Measurements from ENCODE around the gene ADAR.

ADAR gene

DNA sequence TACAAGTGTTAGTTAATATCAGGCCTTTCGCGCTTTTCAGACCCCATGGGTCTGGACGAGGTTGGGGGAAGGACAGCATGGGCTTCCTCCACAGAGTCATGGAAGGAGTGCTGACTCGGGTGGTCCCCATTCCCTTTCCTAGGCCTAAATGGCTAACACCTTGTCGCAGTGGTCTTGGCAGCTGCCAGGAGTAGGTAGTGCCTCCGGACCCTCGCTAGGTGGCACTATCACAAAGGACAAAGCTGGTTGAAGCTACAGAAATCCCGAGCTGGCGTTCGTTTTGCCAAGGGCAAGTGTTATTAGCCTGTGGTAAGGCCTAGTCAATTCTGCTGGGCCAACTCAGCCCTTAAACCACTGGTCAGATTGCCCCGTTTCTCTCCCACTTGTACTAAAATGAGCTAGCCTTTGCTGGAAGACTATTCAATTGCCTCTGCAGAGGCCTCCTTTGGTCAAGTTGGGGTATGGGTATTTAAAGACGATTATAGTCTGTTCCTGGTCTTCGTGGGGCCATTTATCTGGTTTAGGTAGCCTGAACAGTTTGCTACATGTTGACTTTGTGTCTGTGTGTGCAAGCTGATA, 48.4 kb downstream of the ADAR start:
- peak in 55 of 56 donors; percentile 43 to 93 (median 81) for DNase-seq

DNA sequence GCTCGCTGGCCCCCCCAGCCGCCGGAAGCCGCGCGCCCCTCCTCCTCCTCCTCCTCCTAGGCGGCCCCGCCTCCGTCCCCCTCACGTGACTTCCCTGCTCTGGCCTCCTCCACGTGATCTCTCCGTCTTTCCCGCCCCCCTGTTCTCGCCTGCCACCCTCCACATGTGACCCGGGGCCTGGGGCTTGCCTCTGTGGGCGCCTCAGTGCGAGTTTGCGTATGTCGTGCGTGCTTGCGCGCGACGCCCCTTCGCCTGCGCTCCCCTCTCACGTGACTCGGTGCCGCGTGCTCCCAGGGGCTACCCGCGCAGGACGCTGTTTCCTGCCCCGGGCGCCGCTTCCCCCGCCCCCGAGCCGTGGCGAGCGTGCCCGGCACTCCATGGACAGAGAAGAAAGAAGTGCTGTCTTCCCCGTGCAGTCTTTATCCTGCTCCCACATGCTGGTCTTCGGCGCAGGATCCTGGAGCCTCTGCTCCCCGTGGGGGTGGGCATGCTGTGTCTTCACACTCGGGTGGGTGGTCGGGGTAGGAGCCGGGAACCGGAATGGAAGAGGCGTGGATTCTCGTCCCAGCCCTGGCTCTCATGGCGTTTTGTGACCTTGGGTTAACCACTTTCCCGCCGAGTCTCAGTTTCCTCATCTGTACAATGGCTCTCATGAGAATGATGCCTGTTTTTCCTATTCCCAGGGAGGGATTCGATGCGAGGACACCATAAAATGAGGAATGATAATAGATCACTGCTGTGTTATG, 49.1 kb downstream of the ADAR start:
- DNase-seq: peak; percentile 92 to 100 (median 99)

DNA sequence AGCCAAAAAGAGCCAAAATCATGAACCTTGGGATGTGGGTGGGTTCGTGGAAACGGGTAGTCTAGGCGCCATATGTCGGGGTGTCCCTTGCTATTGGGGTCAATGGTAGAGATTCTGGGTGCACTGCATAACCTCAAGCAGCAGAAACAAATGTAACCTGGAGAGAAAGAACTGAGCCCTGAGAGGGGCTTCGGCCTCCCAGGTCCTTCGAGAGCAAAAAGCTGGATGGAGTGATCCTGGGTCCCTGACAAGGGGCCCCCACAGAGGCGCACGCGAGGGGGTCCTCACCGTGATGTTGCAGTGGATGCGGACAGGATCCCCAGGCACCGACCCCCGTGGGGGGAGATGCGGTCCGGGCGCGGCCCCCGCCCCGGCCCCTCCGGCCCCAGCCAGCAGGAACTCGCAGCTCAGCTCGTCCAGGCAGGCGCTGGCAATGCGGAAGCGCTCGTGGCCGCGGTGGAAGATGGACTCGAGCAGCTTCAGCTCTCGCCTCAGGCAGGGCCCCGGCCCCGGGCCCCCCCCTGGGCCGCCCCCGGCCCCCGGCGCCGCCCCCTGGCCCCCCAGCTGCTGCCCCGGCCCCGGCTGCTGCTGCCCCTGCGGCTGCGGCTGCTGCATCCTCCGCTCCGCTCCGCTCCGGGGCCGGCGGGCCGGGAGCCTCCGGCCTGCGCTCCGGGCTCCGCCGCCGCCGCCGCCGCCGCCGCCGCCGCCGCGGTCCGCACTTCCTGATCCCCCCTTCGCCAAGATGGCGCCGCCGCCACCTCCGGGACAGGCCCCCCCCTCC, 49.9 kb downstream of the ADAR start, which contains the start of gene UBE2Q1:
Gene UBE2Q1, minus strand, starts transcription at position 724 of the 781 bp plus-strand sequence. Its CDS starts 109 bp downstream, at position 615.
- peak in 16 of 56 donors; percentile 22 to 65 (median 50) for DNase-seq

DNA sequence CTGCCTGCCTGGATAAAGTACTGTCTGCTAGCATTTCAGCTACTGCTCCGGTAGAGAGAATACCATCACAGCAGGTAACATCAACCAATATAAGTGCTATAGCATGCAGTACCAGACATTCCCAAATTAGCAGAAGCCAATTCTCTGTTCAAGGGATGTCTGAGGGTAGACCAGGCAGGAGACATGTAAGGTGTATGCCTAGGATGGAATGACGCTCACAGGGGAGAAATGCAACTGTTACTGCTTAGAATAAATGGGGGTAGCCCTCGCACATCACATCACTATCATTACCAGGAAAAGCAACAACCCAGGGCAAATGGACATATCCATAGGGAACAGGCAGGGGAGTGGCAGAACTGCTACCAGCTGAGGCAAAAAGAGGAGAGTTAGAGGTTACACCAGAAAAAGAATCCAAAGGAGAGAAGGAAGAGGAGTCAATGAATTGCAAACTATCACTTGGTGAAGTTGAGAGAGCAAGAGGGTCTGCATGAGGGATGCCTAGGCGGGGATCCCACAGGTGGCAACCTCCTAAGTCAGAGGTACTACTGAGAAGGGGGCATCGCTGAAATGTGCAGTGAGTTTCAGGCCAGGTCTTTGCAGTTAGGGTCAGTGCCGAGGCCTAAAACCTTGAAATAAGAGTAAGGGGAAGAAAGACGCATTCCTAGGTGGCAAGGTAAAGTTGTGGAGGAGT, 50.6 kb downstream of the ADAR start:
- no peak for DNase-seq

DNA sequence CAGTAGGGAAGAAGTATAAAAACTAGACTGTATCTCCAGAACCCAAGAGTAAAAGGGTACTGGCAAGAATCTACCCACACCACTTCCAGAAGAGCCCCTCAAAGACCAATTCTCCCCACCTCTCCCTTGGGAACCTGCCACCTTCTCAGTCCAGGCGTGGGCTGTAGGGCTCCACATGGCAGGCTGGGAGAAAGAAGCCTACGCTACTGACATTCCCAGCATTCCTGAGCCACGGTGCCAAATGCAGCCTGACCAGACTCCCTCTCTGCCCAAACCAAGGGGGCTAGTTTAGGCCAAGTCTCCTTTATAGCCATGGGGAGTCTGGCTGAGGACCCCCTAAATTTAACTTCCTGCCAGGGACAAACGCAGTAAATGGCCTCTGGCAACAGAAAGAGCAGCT, 51.6 kb downstream of the ADAR start:
- no peak for DNase-seq

DNA sequence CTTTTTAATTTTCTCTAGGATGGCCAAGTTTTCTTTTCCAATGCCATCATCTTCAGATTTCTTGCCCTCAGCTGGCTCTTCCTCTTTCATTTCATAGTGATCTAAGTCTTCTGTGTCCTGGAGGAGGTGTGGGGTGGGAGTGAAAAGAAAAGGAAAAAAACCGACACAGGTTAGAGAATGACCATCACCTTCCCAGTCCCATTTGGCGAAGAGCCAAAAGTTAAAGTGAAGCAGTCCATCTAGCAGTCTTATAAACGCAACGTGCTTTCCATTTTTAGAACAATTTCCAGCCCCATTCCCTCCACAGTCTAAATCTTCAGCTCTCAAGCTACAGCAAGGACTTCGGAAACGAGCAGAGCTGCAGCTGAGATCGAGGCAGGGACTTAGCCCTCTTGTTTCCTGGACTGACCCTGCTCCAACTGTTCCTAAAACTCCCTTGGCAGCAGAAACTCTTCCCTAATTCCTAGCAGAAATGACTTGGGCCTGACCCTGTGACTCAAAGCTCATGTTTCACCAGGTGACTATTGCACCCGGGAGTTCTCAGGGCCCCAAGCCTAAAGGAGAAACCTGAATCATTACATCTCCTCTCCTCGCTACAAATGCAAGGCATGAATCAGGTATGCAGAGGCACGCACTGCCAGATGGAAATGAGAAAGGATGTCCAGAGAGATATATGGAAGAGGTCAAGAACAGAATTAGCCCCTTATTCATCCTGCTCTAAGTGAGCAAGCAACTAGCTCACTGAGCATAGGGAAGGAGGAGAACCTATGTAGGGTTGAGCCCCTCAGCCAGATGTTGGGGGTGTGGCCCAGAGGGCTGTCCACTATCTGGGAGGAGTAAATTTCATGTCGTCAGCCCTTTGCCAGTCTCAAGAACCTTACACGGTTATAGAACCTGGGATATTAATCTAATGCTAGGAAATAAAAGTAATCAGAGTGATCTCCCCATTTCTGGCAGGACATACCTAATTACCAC, 54.6 kb downstream of the ADAR start:
- DNase-seq: no peak

DNA sequence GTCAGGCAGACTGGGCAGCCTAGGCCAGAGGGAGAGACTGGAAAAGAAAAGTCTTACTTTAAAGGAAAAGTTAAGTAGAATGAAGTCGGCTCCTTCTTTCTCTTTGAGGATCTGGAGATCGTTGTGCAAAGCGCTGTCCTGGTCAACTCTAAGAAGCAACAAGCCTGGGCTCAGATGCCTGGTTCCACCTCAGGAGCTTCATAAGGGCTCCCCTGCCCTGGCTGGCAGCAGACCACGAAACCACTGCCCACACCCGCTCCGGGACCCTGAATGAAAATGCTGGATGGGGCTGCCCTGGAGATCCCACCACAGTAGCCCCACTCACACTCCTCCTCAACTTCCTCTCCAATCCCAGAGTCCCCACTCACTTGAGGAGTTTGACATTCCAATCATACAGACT, 56.0 kb downstream of the ADAR start:
- DNase-seq: no peak

DNA sequence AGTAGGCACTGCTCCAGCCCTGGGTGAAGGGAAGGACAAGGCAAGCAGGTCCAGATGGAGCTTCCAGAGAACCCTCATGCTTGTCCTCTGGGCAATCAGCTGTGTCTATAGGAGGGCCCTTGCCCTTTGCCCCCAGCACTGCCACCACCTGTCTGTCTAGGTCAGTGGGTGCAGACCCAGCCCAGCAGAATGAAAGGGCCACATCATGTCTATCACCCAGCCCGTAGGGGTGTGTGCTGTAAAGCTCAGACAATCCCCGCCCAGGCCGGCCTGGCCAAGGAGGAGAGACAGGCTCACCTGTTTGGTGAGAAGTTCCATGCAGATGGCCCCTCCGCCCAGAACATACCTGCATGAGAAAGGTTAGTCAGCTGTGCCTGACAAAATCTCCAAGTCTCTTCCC, 56.5 kb downstream of the ADAR start:
- DNase-seq: no peak

DNA sequence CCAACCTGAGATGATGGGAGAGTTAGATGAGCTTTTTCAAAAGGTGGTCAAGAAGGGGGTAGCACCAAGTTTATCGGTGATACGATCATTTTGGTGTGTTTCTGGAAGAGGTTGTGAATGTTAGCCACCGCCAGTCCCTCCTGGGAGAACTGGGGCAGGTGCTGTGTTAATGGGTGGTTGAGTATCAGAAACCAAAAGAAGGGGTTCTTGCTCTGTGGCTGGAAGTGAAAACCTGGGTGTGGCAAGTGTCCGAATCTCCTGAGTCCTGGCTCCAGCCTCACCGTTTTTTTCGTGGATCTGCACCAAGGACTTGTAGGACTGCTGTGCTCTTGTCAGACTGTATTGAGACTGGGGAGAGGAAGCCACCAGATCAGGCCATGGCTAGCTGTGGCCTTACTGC, 57.3 kb downstream of the ADAR start:
- DNase-seq: no peak

DNA sequence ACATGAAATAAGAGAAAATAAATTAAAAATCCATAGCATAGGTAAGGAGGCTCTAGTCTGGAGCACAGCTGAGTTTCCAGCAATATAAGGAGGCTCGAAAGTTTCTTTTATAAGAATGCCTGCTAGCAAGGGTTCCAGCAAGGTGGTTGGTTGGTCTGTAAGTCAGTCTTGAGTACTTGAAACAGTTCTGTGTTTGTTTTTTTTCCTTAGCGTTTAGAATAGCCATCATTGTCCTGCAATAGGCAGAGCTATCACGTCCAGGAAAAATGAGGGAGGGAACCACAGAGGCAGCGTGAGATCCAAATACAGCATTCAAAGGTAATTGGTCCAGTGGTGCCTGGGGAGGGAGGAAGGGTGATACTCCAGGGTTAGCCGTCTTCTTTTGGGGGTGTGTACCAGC, 57.9 kb downstream of the ADAR start:
- DNase-seq: no peak

DNA sequence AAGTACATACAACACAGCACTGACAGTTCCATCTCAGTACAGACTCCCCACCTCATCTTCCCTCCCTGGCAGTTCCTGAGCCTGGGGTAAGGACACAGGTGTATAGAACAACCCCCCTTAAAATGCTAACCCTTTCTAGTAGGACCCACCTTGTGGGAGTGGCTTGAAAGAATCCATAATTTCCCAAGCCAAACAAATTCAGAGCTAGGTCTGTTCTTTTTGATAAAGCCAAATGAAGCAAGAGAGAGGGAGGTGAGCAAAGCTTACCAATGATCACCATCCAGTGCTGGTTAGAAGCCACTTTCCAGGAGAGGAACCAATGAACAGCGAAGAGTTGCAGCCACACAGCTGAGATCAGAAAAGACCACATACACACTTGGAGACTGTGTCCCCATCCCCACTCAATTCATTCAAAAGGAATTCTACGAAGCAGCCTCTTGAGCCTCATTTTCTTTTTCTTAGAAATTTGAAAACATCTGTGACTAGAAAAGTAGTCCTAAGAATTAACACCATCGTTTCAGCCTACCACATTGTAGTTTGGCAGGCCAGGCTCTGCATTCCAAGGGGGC, 58.7 kb downstream of the ADAR start:
- no peak for DNase-seq

DNA sequence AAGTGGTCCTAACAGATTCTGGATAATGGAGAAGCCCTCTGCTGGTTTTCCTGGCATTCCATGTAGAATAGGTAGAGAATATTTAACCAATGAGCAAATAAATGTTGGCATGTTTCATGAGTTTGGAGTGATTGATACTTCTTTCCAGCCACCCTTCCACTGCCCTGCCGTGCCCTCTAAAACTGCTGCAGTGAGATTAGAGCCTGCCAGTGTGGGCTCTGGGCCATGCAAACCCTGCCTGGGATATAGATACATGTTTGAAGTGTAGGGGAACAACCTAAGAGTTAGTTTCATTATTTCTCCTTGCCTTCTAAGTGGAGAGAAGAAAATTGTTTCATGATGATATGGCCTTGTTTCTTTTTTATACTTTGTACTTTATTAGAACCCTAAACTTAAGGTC, 60.0 kb downstream of the ADAR start:
- DNase-seq: no peak

DNA sequence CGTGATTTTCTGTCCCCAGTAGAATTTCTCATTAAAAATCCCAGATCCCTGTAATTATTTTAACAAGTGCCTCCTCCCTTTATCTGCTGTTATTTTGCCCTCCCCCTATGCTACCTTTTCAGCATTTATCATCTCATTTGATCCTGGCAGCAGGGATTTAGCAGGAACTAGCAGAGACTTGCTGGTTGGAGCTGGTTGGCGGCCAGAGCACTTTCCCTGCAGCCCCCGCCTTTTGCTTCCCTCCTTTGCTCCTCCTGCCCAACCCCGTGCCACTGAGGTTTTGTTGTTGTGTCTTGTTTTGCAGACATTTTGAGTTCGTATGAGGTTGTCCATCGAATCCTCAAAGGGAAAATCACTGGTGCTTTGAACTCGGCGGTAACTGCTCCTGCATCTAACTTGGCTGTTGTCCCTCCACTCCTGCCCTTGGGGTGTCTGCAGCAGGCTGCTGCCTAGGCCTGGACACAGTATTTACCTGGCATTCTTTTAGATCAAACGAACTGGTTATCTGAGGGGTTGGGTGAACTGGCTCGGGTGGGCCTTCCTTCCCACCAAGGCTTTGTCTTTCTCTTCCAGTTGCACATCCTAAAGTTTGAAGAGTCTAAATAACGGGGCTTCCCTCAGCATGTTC, 60.8 kb downstream of the ADAR start:
- no peak for DNase-seq

DNA sequence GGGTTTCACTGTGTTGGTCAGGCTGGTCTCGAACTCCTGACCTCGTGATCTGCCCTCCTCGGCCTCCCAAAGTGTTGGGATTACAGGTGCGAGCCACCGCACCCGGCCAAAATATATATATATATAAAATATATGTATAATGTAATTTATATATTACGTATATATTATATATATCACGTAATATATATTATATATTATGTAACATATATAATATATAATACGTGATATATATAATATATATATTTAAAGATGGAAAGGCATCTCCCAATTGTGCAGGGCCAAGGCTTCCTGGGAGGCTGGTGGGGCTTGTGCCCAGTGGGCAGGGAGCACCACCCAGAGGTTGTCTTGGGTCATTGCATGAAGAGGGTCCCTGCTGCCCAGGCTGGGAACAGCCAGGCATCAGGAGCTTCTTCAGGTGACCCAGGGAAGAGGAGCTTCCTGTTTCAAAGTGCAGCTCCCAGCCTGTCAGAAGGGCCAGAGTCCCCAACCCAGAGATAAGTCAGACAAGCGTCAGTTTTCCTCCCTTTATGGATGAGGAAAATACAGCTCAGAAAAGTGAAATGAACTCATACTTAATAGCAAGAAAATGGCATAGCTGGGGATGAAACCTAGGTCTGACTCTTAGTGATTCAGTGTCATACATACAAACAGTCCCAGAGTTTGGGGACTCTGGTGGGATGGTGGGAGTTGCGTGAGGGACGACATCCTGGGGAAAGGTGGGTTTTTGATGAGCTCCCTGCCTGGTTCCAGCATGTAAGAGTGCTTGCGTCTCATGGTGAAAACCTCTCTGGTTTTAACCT, 61.5 kb downstream of the ADAR start:
- peak in 36 of 56 donors; percentile 2 to 62 (median 18) for DNase-seq

DNA sequence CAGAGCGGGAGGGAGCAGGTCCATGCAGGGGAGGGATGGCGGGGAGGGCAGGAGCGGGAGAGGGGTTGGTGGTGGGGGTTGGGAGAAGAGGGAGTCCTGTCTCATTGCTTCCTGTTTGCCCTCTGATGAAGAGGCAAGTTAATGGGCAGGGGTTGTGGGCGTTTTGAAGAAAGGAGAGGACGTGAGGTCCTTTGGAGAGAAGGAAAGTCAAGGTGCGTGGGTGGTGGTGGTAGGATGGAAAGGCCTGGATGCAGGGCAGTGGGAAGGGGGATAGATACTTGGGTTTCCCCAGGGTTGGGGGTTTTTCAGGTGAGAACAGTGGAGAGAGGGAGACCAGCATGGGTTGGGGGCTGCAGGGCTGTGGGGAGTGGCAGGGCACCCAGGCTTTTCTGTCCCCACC, 66.8 kb downstream of the ADAR start:
- DNase-seq: no peak

DNA sequence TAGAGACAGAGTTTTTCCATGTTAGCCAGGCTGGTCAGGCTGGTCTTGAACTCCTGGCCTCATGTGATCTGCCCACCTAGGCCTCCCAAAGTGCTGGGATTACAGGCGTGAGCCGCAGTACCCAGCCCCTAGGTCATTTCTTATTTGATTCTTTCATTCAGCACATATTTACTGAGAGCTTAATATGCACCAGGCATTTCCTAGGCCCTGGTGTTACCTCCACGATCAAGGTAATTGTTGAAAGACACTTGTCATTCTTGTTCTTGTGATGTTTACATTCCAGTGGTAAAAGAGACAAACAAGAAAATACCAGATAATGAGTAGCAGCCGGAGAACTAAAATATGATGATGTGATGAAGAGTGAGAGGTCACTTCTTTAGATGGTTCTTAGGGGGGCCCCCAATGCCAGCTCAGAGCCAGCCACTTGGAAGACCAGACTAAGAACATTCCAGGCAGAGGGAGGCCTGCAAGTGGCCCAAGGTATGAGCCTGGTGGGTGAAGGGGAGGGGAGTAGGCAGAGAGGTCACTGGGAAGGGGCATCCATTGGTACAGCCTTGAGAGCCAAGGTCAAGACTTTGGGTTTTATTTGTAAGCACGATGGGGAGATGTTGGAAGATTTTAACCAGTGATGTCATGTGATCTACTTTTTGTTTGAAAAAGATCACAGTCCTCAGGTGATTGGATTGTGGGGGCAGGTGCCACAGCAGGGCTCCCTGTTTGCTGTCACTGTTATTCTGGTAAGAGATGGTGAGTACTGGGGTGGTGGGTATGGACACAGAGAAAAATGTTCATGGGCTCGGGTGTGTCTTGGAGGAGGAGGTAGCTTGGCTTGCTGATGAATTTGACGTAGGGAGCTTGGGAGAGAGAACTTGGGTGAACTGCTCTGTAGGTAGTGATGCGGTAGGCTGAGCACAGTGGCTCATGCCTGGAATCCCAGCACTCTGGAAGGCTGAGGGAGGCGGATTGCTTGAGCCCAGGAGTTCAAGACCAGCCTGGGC, 68.2 kb downstream of the ADAR start:
- no peak for DNase-seq

DNA sequence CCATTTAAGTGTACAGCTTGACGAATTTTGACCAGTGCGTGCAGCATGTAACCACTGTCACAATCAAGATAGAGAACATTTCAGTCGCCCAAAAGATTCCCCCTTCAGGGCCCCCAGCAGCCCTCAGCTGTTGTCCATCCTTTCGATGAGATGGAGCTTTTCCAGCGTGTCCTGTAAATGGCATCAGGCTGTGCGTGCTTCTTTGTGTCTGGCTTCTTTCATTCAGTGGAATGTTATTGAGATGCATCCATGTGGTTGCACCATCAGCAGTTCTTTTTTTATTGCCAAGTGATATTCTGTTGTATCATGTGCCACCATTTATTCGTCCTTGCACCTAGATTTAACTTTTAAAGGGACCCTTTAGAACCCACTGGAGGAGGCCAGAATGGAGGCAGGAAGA, 71.4 kb downstream of the ADAR start:
- DNase-seq: no peak

All from nucleus accumbens (tissue), 56 donors.